OCI-LY3 (cell line): Measurements from ENCODE around the gene FAM43A.

Experiments
- CTCF ChIP-seq: fragments of 200-600, 300-600 bp; sonication (generic); IDR thresholded peaks from 2 replicates; pipeline ENCODE4 v1.5.1; 2014; ENCODE audit warnings: antibody characterized with exemption, low read length, low read depth
- EZH2phosphoT487 ChIP-seq: fragments of 200-600 bp; shearing (Covaris generic); IDR thresholded peaks from 2 replicates; pipeline ENCODE4 v1.6.1; 2018; ENCODE audit warnings: antibody characterized with exemption, mixed run types, low read depth

GRCh38 chr3:194688946-194689345, 3.3 kb downstream of the FAM43A start:
- TF ChIP-seq CTCF (no peak), EZH2phosphoT487 (no peak)
